Ovary (tissue), 3 donors: ENCODE results near the gene JADE3.

Experiments used
- CTCF ChIP-seq, 3 donors: fragments of 450-650 bp in 2 of 3; fragments of 200-600 bp in 1 of 3; IDR thresholded peaks; one replicate each; pipeline versions ENCODE4 v1.5.1 to v1.8.0; 2016 to 2022; ENCODE audit warnings: antibody characterized with exemption in 3 of 3, mild to moderate bottlenecking in 1 of 3
- EP300 ChIP-seq: sonication (generic); formaldehyde crosslinking; IDR thresholded peaks from one replicate; pipeline ENCODE4 v1.6.1; 2017; ENCODE audit warnings: antibody characterized with exemption
- POLR2A ChIP-seq: fragments of 450-650 bp; IDR thresholded peaks from one replicate; pipeline ENCODE4 v1.6.1; 2017; ENCODE audit warnings: antibody characterized with exemption, mild to moderate bottlenecking, moderate library complexity
- donor health status: DM: no; HTN: no; CAD: no.

GRCh38 chrX:46959101-46959500, 46.9 kb downstream of the JADE3 start:
- TF ChIP-seq CTCF (IDR thresholded peaks at IDR 0.05): no peak
- no peak for TF ChIP-seq POLR2A
- no peak for TF ChIP-seq EP300
